ENCODE data around the gene NLE1.

GRCh38 chr17:35103271-35103670 lies 38.8 kb downstream of the NLE1 start:
- no peak for TF ChIP-seq CTCF (IDR thresholded peaks at IDR 0.05)
- no peak for TF ChIP-seq POLR2AphosphoS5 (IDR thresholded peaks at IDR 0.05)
- TF ChIP-seq EP300 (IDR thresholded peaks at IDR 0.05) = no peak
